Putamen (tissue), 1 donor: Measurements from ENCODE around the gene ANKRD29.
"Not testable (repeated sequence)": the region's sequence is repeated elsewhere in the genome, so short reads cannot be mapped to it uniquely, and the experiment has no call there.

Experiments
- DNase-seq: peaks from one replicate; pipeline ENCODE4 v3.0.0-alpha.2; 2016; ENCODE audit warnings: low spot score

The ANKRD29 gene

GRCh38 chr18:23583071-23583865, 79.4 kb downstream of the ANKRD29 start:
- peak; percentile 85 for DNase-seq

- no peak for DNase-seq
Measured at GRCh38 chr18:23580677-23581367, 81.9 kb downstream of the ANKRD29 start.

GRCh38 chr18:23578891-23579653, 83.6 kb downstream of the ANKRD29 start:
- DNase-seq, result no peak

GRCh38 chr18:23578067-23578701, 84.5 kb downstream of the ANKRD29 start:
- no peak for DNase-seq

GRCh38 chr18:23577521-23577920, 85.2 kb downstream of the ANKRD29 start:
- DNase-seq, result not testable (repeated sequence)

- DNase-seq, result no peak
Measured at GRCh38 chr18:23575309-23575651, 87.4 kb downstream of the ANKRD29 start.

GRCh38 chr18:23574611-23575308, 88.0 kb downstream of the ANKRD29 start:
- no peak for DNase-seq

GRCh38 chr18:23573626-23574431, 88.9 kb downstream of the ANKRD29 start:
- no peak for DNase-seq

GRCh38 chr18:23573020-23573419, 89.7 kb downstream of the ANKRD29 start:
- no peak for DNase-seq

- DNase-seq, result no peak
Measured at GRCh38 chr18:23572570-23572969, 90.1 kb downstream of the ANKRD29 start.

- DNase-seq, result no peak
Measured at GRCh38 chr18:23572012-23572411, 90.7 kb downstream of the ANKRD29 start.

GRCh38 chr18:23570912-23571504, 91.7 kb downstream of the ANKRD29 start:
- DNase-seq, result no peak

- DNase-seq, result no peak
Measured at GRCh38 chr18:23569299-23570063, 93.2 kb downstream of the ANKRD29 start.

GRCh38 chr18:23568281-23569138, 94.2 kb downstream of the ANKRD29 start:
- no peak for DNase-seq

- no peak for DNase-seq
Measured at GRCh38 chr18:23567671-23568070, 95.0 kb downstream of the ANKRD29 start.

- no peak for DNase-seq
Measured at GRCh38 chr18:23565916-23566547, 96.7 kb downstream of the ANKRD29 start.

GRCh38 chr18:23563377-23564043, 99.2 kb downstream of the ANKRD29 start:
- DNase-seq, result no peak

- DNase-seq, result peak; percentile 75
Measured at GRCh38 chr18:23560186-23560585, 102.5 kb downstream of the ANKRD29 start.
